ENCODE results near the gene TBL1XR1. TPM values are rescaled to one million over a fixed set of nuclear protein-coding genes. Genes with fewer than 3 reads are reported as not detected.

Gene TBL1XR1
- total and polyA plus RNA-seq, 2 of the 13 experiments (the other 11 are each of a cell fraction or from before 2014, with no cell fraction given) = 57.7 to 62.5 TPM

DNA sequence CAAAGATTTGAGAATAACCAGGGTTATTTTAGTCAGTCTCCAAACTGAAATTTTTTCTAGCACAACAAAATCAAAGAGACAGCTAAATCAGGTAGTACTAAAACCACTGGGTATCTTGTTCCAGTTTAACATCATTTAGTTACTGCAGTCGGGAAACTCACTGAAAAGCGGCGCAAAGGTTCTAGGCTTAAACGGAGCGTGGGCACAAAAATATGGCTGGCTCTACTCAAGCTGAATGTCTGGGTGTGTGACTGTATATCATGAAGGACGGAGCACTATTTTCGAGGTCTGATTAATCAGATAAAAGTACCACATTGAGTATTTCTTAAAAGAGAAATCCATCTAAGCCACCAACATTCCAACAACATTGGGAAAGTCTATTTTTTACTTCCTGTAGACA lies 152.1 kb downstream of the TBL1XR1 start (continued):
- TF ChIP-seq, protein P1, sequence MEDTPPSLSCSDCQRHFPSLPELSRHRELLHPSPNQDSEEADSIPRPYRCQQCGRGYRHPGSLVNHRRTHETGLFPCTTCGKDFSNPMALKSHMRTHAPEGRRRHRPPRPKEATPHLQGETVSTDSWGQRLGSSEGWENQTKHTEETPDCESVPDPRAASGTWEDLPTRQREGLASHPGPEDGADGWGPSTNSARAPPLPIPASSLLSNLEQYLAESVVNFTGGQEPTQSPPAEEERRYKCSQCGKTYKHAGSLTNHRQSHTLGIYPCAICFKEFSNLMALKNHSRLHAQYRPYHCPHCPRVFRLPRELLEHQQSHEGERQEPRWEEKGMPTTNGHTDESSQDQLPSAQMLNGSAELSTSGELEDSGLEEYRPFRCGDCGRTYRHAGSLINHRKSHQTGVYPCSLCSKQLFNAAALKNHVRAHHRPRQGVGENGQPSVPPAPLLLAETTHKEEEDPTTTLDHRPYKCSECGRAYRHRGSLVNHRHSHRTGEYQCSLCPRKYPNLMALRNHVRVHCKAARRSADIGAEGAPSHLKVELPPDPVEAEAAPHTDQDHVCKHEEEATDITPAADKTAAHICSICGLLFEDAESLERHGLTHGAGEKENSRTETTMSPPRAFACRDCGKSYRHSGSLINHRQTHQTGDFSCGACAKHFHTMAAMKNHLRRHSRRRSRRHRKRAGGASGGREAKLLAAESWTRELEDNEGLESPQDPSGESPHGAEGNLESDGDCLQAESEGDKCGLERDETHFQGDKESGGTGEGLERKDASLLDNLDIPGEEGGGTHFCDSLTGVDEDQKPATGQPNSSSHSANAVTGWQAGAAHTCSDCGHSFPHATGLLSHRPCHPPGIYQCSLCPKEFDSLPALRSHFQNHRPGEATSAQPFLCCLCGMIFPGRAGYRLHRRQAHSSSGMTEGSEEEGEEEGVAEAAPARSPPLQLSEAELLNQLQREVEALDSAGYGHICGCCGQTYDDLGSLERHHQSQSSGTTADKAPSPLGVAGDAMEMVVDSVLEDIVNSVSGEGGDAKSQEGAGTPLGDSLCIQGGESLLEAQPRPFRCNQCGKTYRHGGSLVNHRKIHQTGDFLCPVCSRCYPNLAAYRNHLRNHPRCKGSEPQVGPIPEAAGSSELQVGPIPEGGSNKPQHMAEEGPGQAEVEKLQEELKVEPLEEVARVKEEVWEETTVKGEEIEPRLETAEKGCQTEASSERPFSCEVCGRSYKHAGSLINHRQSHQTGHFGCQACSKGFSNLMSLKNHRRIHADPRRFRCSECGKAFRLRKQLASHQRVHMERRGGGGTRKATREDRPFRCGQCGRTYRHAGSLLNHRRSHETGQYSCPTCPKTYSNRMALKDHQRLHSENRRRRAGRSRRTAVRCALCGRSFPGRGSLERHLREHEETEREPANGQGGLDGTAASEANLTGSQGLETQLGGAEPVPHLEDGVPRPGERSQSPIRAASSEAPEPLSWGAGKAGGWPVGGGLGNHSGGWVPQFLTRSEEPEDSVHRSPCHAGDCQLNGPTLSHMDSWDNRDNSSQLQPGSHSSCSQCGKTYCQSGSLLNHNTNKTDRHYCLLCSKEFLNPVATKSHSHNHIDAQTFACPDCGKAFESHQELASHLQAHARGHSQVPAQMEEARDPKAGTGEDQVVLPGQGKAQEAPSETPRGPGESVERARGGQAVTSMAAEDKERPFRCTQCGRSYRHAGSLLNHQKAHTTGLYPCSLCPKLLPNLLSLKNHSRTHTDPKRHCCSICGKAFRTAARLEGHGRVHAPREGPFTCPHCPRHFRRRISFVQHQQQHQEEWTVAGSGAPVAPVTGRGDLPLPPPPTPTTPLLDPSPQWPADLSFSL (CRISPR knock-in tag; IDR thresholded peaks at IDR 0.05) = no peak
- TF ChIP-seq, protein P2, sequence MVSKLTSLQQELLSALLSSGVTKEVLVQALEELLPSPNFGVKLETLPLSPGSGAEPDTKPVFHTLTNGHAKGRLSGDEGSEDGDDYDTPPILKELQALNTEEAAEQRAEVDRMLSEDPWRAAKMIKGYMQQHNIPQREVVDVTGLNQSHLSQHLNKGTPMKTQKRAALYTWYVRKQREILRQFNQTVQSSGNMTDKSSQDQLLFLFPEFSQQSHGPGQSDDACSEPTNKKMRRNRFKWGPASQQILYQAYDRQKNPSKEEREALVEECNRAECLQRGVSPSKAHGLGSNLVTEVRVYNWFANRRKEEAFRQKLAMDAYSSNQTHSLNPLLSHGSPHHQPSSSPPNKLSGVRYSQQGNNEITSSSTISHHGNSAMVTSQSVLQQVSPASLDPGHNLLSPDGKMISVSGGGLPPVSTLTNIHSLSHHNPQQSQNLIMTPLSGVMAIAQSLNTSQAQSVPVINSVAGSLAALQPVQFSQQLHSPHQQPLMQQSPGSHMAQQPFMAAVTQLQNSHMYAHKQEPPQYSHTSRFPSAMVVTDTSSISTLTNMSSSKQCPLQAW (CRISPR knock-in tag; IDR thresholded peaks at IDR 0.05) = no peak
- TF ChIP-seq, protein P3, sequence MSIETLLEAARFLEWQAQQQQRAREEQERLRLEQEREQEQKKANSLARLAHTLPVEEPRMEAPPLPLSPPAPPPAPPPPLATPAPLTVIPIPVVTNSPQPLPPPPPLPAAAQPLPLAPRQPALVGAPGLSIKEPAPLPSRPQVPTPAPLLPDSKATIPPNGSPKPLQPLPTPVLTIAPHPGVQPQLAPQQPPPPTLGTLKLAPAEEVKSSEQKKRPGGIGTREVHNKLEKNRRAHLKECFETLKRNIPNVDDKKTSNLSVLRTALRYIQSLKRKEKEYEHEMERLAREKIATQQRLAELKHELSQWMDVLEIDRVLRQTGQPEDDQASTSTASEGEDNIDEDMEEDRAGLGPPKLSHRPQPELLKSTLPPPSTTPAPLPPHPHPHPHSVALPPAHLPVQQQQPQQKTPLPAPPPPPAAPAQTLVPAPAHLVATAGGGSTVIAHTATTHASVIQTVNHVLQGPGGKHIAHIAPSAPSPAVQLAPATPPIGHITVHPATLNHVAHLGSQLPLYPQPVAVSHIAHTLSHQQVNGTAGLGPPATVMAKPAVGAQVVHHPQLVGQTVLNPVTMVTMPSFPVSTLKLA (IDR thresholded peaks at IDR 0.05) = no peak
- TF ChIP-seq, protein P4, sequence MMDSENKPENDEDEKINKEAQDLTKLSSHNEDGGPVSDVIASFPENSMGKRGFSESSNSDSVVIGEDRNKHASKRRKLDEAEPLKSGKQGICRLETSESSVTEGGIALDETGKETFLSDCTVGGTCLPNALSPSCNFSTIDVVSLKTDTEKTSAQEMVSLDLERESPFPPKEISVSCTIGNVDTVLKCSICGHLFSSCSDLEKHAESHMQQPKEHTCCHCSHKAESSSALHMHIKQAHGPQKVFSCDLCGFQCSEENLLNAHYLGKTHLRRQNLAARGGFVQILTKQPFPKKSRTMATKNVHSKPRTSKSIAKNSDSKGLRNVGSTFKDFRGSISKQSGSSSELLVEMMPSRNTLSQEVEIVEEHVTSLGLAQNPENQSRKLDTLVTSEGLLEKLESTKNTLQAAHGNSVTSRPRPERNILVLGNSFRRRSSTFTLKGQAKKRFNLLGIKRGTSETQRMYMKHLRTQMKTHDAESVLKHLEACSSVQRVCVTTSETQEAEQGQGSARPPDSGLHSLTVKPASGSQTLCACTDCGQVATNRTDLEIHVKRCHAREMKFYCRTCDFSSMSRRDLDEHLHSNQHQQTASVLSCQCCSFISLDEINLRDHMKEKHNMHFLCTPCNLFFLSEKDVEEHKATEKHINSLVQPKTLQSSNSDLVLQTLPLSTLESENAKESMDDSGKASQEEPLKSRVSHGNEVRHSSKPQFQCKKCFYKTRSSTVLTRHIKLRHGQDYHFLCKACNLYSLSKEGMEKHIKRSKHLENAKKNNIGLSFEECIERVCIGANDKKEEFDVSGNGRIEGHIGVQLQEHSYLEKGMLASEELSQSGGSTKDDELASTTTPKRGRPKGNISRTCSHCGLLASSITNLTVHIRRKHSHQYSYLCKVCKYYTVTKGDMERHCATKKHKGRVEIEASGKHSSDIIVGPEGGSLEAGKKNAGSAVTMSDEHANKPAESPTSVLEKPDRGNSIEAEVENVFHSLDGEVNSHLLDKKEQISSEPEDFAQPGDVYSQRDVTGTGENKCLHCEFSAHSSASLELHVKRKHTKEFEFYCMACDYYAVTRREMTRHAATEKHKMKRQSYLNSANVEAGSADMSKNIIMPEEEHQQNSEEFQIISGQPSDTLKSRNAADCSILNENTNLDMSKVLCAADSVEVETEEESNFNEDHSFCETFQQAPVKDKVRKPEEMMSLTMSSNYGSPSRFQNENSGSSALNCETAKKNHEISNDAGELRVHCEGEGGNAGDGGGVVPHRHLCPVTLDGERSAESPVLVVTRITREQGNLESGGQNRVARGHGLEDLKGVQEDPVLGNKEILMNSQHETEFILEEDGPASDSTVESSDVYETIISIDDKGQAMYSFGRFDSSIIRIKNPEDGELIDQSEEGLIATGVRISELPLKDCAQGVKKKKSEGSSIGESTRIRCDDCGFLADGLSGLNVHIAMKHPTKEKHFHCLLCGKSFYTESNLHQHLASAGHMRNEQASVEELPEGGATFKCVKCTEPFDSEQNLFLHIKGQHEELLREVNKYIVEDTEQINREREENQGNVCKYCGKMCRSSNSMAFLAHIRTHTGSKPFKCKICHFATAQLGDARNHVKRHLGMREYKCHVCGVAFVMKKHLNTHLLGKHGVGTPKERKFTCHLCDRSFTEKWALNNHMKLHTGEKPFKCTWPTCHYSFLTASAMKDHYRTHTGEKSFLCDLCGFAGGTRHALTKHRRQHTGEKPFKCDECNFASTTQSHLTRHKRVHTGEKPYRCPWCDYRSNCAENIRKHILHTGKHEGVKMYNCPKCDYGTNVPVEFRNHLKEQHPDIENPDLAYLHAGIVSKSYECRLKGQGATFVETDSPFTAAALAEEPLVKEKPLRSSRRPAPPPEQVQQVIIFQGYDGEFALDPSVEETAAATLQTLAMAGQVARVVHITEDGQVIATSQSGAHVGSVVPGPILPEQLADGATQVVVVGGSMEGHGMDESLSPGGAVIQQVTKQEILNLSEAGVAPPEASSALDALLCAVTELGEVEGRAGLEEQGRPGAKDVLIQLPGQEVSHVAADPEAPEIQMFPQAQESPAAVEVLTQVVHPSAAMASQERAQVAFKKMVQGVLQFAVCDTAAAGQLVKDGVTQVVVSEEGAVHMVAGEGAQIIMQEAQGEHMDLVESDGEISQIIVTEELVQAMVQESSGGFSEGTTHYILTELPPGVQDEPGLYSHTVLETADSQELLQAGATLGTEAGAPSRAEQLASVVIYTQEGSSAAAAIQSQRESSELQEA (CRISPR knock-in tag; IDR thresholded peaks at IDR 0.05; ENCODE audit: not compliant biosample characterization) = no peak
- no peak for TF ChIP-seq DPF2 (CRISPR knock-in tag; IDR thresholded peaks at IDR 0.05; ENCODE audit: borderline replicate concordance, low read depth)
- TF ChIP-seq POLR2AphosphoS2 (IDR thresholded peaks at IDR 0.05; ENCODE audit: low read depth, low read length) = no peak
- TF ChIP-seq, protein P5, sequence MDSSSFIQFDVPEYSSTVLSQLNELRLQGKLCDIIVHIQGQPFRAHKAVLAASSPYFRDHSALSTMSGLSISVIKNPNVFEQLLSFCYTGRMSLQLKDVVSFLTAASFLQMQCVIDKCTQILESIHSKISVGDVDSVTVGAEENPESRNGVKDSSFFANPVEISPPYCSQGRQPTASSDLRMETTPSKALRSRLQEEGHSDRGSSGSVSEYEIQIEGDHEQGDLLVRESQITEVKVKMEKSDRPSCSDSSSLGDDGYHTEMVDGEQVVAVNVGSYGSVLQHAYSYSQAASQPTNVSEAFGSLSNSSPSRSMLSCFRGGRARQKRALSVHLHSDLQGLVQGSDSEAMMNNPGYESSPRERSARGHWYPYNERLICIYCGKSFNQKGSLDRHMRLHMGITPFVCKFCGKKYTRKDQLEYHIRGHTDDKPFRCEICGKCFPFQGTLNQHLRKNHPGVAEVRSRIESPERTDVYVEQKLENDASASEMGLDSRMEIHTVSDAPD (CRISPR knock-in tag; IDR thresholded peaks at IDR 0.05) = no peak
- TF ChIP-seq SP2 (CRISPR knock-in tag; IDR thresholded peaks at IDR 0.05) = no peak
- no peak for TF ChIP-seq TAF15 (IDR thresholded peaks at IDR 0.05; ENCODE audit: low read depth, low read length, poor library complexity, severe bottlenecking)
